Measurements from ENCODE around the gene NPL. TPM values are rescaled to one million over a fixed set of nuclear protein-coding genes. Genes with fewer than 3 reads are reported as not detected.

The NPL gene
- total RNA-seq, 2 donors from 2014 or later = 2.2 to 6.8 TPM

DNA sequence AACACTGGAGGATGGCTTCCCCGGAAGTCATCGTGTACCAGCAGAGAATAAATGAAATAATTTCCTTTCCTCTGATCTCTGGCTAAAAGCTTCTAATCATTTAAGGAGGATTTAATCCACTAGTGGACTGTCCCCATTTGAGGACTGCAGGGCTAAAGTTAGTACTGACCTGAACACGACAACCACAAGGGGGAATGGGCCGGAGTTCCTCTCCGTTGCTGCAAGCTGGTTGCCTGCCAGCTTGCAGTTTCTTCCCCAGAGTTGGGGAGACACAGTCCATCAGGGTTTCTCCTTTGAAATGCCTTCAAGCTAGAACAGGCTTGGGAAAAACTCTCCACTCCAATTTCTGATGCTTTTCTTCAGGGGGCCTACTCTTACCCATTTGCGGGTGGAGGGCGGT, 35.5 kb upstream of the NPL start:
- no peak overlapping the region for H3K4me3 ChIP-seq
- H3K4me1 ChIP-seq (replicated peaks) = no peaks in the 10 kb centered on the region
- no peaks in the 10 kb centered on the region for H3K27me3 ChIP-seq (replicated peaks; ENCODE audit: insufficient read depth)
- no peak for DNase-seq (ENCODE audit: low spot score)
- 27% methylated on average over 7 of the region's 7 CpGs for WGBS
- H3K27ac ChIP-seq = no peak overlapping the region
- TF ChIP-seq, protein P1, sequence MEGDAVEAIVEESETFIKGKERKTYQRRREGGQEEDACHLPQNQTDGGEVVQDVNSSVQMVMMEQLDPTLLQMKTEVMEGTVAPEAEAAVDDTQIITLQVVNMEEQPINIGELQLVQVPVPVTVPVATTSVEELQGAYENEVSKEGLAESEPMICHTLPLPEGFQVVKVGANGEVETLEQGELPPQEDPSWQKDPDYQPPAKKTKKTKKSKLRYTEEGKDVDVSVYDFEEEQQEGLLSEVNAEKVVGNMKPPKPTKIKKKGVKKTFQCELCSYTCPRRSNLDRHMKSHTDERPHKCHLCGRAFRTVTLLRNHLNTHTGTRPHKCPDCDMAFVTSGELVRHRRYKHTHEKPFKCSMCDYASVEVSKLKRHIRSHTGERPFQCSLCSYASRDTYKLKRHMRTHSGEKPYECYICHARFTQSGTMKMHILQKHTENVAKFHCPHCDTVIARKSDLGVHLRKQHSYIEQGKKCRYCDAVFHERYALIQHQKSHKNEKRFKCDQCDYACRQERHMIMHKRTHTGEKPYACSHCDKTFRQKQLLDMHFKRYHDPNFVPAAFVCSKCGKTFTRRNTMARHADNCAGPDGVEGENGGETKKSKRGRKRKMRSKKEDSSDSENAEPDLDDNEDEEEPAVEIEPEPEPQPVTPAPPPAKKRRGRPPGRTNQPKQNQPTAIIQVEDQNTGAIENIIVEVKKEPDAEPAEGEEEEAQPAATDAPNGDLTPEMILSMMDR (IDR thresholded peaks at IDR 0.05) = no peak
- no peak for TF ChIP-seq POLR2A (IDR thresholded peaks at IDR 0.05)
- no peak for TF ChIP-seq POLR2AphosphoS5 (IDR thresholded peaks at IDR 0.05)
- H3K36me3 ChIP-seq = no peaks in the 10 kb centered on the region
- no peaks in the 10 kb centered on the region for H3K9me3 ChIP-seq
- intact Hi-C loops (cut with DNase I) = no loop called here

DNA sequence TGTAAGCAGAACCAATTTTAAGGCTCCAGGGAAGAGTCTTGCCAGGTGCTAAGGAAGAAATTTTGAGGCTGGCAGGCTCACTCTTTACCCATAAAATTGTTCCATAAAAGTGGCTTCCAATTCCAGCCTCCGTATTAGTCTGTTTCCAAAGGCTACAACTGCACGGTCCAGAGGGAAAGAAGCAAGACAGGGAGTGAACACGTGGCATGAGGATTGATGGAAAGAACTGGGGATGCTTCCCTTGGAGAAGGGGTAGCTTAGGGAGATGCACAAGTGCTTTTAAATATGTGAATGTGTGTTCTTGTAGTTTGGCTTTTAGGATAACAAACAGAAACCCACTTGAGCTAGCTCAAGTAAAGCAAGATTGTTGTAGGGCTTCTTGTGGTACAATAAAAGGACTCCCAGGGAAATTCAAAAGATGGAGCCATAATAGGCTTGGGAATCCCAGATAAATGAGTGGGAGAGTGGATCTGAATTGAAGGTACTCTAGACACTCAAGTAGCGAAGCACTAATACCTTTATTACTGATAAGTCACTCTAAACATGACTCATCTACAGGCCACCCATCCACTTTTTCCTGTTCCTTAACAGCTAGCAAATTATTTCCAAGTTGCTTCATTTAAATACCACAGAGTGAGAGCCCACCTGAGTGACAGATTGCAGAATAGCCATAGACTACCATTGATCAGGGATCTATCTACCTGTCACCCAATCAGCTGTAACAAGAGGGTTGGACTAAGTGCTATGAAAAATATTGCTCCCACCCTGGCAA, 34.8 kb upstream of the NPL start:
- no peak for TF ChIP-seq POLR2A (IDR thresholded peaks at IDR 0.05)
- TF ChIP-seq, protein P1 (IDR thresholded peaks at IDR 0.05) = no peak
- TF ChIP-seq POLR2AphosphoS5 (IDR thresholded peaks at IDR 0.05) = no peak
- intact Hi-C loops (cut with DNase I) = no loop called here
- DNase-seq (ENCODE audit: low spot score) = no peak
- no peaks in the 10 kb centered on the region for H3K4me1 ChIP-seq (replicated peaks)
- WGBS = 41% methylated on average over 4 of the region's 4 CpGs
- no peaks in the 10 kb centered on the region for H3K9me3 ChIP-seq
- H3K27me3 ChIP-seq (replicated peaks; ENCODE audit: insufficient read depth) = no peaks in the 10 kb centered on the region
- no peak overlapping the region for H3K27ac ChIP-seq
- no peaks in the 10 kb centered on the region for H3K36me3 ChIP-seq
- H3K4me3 ChIP-seq = no peak overlapping the region

DNA sequence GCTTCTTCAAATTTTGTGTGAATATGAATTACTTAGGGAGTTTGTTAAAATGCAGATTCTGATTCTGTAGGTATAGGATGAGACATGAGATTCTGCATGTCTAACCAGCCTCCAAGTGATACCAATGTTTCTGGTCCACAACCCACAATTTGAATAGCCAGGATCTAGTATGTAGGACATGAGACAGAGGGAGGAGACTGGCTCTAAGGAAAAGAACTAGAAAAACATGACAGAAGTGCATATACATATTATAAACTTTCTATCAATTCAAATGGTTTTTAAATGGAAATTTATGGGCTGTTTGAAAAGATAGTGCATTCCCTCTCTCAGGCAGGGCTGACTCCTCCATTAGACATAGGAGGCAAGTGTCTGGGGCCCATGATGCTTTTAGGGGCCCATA, 33.9 kb upstream of the NPL start:
- Histone ChIP-seq H3K4me1 (replicated peaks) (no peaks in the 10 kb centered on the region), H3K36me3 (no peaks in the 10 kb centered on the region), H3K4me3 (no peak overlapping the region), H3K27ac (no peak overlapping the region), H3K9me3 (no peaks in the 10 kb centered on the region), H3K27me3 (replicated peaks; ENCODE audit: insufficient read depth) (no peaks in the 10 kb centered on the region)
- intact Hi-C loops (cut with DNase I) = no loop called here
- DNase-seq (ENCODE audit: low spot score) = no peak
- TF ChIP-seq POLR2A (IDR thresholded peaks at IDR 0.05) (no peak), POLR2AphosphoS5 (IDR thresholded peaks at IDR 0.05) (no peak)
- TF ChIP-seq, protein P1 (IDR thresholded peaks at IDR 0.05) = no peak

DNA sequence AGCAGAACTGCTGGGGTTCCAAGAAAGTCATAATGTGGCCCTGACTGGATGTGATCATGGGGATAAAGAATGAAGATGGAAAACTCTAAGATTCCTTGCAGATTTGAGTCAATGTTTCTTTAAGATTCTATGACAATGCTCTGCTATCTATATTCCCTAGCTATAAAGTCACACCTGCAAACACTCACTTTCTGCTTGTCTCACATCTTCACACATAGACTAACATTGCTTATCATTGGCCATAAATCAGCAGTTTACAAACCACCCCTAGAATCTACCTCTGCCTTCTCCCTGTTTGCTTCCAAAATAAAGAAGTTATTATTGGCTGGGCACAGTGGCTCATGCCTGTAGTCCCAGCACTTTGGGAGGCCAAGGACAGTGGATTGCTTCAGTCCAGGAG, 33.1 kb upstream of the NPL start:
- no peak for DNase-seq (ENCODE audit: low spot score)
- no peak overlapping the region for H3K4me3 ChIP-seq
- no peak for TF ChIP-seq POLR2AphosphoS5 (IDR thresholded peaks at IDR 0.05)
- TF ChIP-seq, protein P1 (IDR thresholded peaks at IDR 0.05) = no peak
- TF ChIP-seq POLR2A (IDR thresholded peaks at IDR 0.05) = no peak
- no peaks in the 10 kb centered on the region for H3K27me3 ChIP-seq (replicated peaks; ENCODE audit: insufficient read depth)
- intact Hi-C loops (cut with DNase I) = no loop called here
- H3K4me1 ChIP-seq (replicated peaks) = no peaks in the 10 kb centered on the region
- H3K27ac ChIP-seq = no peak overlapping the region
- no peaks in the 10 kb centered on the region for H3K36me3 ChIP-seq
- H3K9me3 ChIP-seq = no peaks in the 10 kb centered on the region
